ENCODE data around the gene PPP2R1A.
"Not testable (repeated sequence)": the region's sequence is repeated elsewhere in the genome, so short reads cannot be mapped to it uniquely, and the experiment has no call there.

Gene PPP2R1A

DNA sequence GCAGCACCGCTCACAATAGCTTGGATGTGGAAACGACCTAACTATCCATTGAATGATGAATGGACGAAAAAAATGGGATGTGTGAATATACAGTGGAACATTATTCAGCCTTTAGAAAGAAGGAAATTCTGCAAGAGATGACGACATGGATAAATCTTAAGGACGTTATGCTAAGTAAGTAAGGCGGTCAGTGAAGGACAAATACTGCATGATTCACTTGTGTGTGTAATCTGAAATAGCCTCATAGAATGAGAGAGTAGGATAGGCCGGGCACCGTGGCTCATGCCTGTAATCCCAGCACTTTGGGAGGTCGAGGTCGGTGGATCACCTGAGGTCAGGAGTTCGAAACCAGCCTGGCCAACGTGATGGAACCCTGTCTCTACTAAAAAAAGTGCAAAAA lies 54.2 kb downstream of the PPP2R1A start (continued):
- TF ChIP-seq, protein P1, sequence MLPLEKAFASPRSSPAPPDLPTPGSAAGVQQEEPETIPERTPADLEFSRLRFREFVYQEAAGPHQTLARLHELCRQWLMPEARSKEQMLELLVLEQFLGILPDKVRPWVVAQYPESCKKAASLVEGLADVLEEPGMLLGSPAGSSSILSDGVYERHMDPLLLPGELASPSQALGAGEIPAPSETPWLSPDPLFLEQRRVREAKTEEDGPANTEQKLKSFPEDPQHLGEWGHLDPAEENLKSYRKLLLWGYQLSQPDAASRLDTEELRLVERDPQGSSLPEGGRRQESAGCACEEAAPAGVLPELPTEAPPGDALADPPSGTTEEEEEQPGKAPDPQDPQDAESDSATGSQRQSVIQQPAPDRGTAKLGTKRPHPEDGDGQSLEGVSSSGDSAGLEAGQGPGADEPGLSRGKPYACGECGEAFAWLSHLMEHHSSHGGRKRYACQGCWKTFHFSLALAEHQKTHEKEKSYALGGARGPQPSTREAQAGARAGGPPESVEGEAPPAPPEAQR (tag by site-specific recombination; IDR thresholded peaks at IDR 0.05), result no peak
- TF ChIP-seq, protein P2, sequence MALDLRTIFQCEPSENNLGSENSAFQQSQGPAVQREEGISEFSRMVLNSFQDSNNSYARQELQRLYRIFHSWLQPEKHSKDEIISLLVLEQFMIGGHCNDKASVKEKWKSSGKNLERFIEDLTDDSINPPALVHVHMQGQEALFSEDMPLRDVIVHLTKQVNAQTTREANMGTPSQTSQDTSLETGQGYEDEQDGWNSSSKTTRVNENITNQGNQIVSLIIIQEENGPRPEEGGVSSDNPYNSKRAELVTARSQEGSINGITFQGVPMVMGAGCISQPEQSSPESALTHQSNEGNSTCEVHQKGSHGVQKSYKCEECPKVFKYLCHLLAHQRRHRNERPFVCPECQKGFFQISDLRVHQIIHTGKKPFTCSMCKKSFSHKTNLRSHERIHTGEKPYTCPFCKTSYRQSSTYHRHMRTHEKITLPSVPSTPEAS (tag by site-specific recombination; IDR thresholded peaks at IDR 0.05), result no peak
- TF ChIP-seq ZNF610 (tag by site-specific recombination; IDR thresholded peaks at IDR 0.05; ENCODE audit: borderline replicate concordance) (no peak), ZNF664 (tag by site-specific recombination; IDR thresholded peaks at IDR 0.05) (no peak), EGR2 (tag by site-specific recombination; IDR thresholded peaks at IDR 0.05; ENCODE audit: low read depth) (no peak), ZNF48 (tag by site-specific recombination; IDR thresholded peaks at IDR 0.05) (no peak), ZBTB1 (tag by site-specific recombination; IDR thresholded peaks at IDR 0.05) (no peak), SCRT2 (tag by site-specific recombination; IDR thresholded peaks at IDR 0.05) (no peak), ZNF501 (tag by site-specific recombination; IDR thresholded peaks at IDR 0.05) (no peak), ZNF776 (tag by site-specific recombination; IDR thresholded peaks at IDR 0.05; ENCODE audit: borderline replicate concordance) (no peak), SP2 (tag by site-specific recombination; IDR thresholded peaks at IDR 0.05) (no peak), OVOL3 (tag by site-specific recombination; IDR thresholded peaks at IDR 0.05) (no peak), SETDB1 (IDR thresholded peaks at IDR 0.05; ENCODE audit: insufficient read length, low read length) (no peak)
- TF ChIP-seq, protein P3, sequence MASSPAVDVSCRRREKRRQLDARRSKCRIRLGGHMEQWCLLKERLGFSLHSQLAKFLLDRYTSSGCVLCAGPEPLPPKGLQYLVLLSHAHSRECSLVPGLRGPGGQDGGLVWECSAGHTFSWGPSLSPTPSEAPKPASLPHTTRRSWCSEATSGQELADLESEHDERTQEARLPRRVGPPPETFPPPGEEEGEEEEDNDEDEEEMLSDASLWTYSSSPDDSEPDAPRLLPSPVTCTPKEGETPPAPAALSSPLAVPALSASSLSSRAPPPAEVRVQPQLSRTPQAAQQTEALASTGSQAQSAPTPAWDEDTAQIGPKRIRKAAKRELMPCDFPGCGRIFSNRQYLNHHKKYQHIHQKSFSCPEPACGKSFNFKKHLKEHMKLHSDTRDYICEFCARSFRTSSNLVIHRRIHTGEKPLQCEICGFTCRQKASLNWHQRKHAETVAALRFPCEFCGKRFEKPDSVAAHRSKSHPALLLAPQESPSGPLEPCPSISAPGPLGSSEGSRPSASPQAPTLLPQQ (tag by site-specific recombination; IDR thresholded peaks at IDR 0.05), result no peak

DNA sequence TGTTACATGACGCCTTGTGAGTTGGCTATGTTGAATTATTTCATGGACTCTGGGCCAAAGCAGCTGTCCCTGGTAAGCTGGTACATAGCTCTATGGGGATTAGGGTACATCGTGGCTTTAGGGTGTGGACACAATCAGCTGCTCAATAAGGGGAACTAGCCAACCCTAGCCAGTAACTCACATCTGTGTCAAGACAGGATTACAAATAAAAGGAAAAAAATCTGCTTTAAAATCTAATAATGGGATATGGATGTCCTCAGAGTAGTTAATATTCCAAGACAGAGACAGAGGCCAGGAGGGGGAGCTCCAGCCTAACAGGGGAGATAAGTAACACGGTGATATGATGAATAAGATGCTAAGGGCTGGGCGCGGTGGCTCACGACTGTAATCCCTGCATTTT lies 58.4 kb downstream of the PPP2R1A start:
- no peaks in the 10 kb centered on the region; the same call in 1 of the 2 replicates for H3K9me3 ChIP-seq (ENCODE audit: control insufficient read depth, insufficient read depth, low read depth, low read length)
- no peak overlapping the region for H3K27ac ChIP-seq (ENCODE audit: extremely low read depth, low read depth, low read length)
- ChIA-PET CTCF (interaction anchor here (0.7 to 1.7 kb wide), 3 partner anchors 11 to 1317 kb away, joined by 3 to 9 read pairs (median 4); no protein-coding TSS in a partner anchor), POLR2A (interaction anchor here (0.6 kb wide), 1 partner anchor 27 kb away, joined by 5 read pairs; no protein-coding TSS in a partner anchor)
- H3K4me3 ChIP-seq (ENCODE audit: low read depth, low read length), result no peak overlapping the region
- no peaks in the 10 kb centered on the region for H3K4me1 ChIP-seq (ENCODE audit: control insufficient read depth, insufficient read depth, low read length)
- TF ChIP-seq ZNF654 (tag by site-specific recombination; IDR thresholded peaks at IDR 0.05; ENCODE audit: low read depth), result peak; percentile 48
- TF ChIP-seq, protein P4, sequence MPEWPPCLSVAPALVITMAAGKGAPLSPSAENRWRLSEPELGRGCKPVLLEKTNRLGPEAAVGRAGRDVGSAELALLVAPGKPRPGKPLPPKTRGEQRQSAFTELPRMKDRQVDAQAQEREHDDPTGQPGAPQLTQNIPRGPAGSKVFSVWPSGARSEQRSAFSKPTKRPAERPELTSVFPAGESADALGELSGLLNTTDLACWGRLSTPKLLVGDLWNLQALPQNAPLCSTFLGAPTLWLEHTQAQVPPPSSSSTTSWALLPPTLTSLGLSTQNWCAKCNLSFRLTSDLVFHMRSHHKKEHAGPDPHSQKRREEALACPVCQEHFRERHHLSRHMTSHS (tag by site-specific recombination; IDR thresholded peaks at IDR 0.05), result no peak
- no peaks in the 10 kb centered on the region for H3K36me3 ChIP-seq (ENCODE audit: control insufficient read depth in 2 of 2, insufficient read depth in 1 of 2, low read length in 2 of 2)

DNA sequence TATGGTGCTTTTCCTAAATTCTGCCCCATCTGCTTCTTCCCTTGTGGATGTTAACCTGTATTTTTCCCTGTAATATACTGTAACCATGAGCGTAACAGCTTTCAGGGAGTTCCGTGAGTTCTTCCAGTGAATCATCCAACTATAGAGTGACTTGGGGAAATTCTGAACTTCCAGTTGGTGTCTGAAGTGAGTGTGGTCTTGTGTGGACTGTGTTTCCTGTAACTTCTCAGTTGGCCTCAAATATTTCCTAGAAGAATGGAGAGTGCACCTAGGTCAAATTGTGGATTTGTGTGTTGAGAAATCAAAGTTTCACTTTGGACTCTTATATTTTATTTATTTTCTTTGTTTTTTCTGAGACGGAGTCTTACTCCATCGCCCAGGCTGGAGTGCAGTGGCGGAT lies 68.6 kb downstream of the PPP2R1A start:
- H3K4me1 ChIP-seq (ENCODE audit: control insufficient read depth, insufficient read depth, low read length), result no peaks in the 10 kb centered on the region
- TF ChIP-seq, protein P5, sequence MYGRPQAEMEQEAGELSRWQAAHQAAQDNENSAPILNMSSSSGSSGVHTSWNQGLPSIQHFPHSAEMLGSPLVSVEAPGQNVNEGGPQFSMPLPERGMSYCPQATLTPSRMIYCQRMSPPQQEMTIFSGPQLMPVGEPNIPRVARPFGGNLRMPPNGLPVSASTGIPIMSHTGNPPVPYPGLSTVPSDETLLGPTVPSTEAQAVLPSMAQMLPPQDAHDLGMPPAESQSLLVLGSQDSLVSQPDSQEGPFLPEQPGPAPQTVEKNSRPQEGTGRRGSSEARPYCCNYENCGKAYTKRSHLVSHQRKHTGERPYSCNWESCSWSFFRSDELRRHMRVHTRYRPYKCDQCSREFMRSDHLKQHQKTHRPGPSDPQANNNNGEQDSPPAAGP (tag by site-specific recombination; IDR thresholded peaks at IDR 0.05), result no peak
- TF ChIP-seq ZBTB8A (tag by site-specific recombination; IDR thresholded peaks at IDR 0.05), result no peak
- TF ChIP-seq MEIS1 (CRISPR knock-in tag; IDR thresholded peaks at IDR 0.05; ENCODE audit: borderline replicate concordance), result no peak
- TF ChIP-seq, protein P6, sequence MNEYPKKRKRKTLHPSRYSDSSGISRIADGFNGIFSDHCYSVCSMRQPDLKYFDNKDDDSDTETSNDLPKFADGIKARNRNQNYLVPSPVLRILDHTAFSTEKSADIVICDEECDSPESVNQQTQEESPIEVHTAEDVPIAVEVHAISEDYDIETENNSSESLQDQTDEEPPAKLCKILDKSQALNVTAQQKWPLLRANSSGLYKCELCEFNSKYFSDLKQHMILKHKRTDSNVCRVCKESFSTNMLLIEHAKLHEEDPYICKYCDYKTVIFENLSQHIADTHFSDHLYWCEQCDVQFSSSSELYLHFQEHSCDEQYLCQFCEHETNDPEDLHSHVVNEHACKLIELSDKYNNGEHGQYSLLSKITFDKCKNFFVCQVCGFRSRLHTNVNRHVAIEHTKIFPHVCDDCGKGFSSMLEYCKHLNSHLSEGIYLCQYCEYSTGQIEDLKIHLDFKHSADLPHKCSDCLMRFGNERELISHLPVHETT (tag by site-specific recombination; IDR thresholded peaks at IDR 0.05), result no peak
- TF ChIP-seq ZNF768 (tag by site-specific recombination; IDR thresholded peaks at IDR 0.05), result no peak
- CTCF ChIA-PET, result no interaction called here
- no peaks in the 10 kb centered on the region for H3K36me3 ChIP-seq (ENCODE audit: control insufficient read depth in 2 of 2, insufficient read depth in 1 of 2, low read length in 2 of 2)
- no peaks in the 10 kb centered on the region; the same call in 1 of the 2 replicates for H3K9me3 ChIP-seq (ENCODE audit: control insufficient read depth, insufficient read depth, low read depth, low read length)
- H3K4me3 ChIP-seq (ENCODE audit: low read depth, low read length), result no peak overlapping the region
- no peak overlapping the region for H3K27ac ChIP-seq (ENCODE audit: extremely low read depth, low read depth, low read length)
- POLR2A ChIA-PET, result no interaction called here

DNA sequence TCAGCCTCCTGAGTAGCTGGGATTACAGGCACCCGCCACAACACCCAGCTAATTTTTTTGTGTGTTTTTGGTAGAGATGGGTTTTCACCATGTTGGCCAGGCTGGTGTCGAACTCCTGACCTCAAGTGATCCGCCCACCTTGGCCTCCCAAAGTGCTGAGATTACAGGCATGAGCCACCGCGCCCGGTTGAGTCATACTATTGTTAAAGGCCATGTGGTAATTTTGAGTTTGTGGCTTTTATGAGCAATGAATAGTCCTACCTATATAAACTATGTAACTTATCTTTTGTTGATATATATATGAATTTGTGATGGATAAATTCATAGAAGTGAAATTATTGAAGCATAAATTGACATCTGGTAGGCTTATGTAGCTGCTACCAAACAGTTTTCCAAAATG lies 75.7 kb downstream of the PPP2R1A start:
- H3K36me3 ChIP-seq (ENCODE audit: control insufficient read depth in 2 of 2, insufficient read depth in 1 of 2, low read length in 2 of 2); H3K27ac ChIP-seq (ENCODE audit: extremely low read depth, low read depth, low read length); H3K4me3 ChIP-seq (ENCODE audit: low read depth, low read length); H3K4me1 ChIP-seq (ENCODE audit: control insufficient read depth, insufficient read depth, low read length); H3K9me3 ChIP-seq (ENCODE audit: control insufficient read depth, insufficient read depth, low read depth, low read length); POLR2A ChIA-PET: not testable (repeated sequence)
- CTCF ChIA-PET, result interaction anchor here (0.6 to 0.7 kb wide), 2 partner anchors 242 to 384 kb away, joined by 3 to 4 read pairs; no protein-coding TSS in a partner anchor
